ENCODE data around the gene CDY1B. TPM values are rescaled to one million over a fixed set of nuclear protein-coding genes. Genes with fewer than 3 reads are reported as not detected.

The CDY1B gene, protein sequence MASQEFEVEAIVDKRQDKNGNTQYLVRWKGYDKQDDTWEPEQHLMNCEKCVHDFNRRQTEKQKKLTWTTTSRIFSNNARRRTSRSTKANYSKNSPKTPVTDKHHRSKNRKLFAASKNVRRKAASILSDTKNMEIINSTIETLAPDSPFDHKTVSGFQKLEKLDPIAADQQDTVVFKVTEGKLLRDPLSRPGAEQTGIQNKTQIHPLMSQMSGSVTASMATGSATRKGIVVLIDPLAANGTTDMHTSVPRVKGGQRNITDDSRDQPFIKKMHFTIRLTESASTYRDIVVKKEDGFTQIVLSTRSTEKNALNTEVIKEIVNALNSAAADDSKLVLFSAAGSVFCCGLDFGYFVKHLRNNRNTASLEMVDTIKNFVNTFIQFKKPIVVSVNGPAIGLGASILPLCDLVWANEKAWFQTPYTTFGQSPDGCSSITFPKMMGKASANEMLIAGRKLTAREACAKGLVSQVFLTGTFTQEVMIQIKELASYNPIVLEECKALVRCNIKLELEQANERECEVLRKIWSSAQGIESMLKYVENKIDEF
- total RNA-seq = not detected in 2 replicates

GRCh38 chrY:24047919-24048318 lies at the start of gene CDY1B:
Gene CDY1B (minus strand): TSS chrY:24048019. CDS start chrY:24047688, 331 bp downstream.

